ENCODE results near the gene ADRB2.
"Not testable (repeated sequence)": the region's sequence is repeated elsewhere in the genome, so short reads cannot be mapped to it uniquely, and the experiment has no call there.

ADRB2 gene

DNA sequence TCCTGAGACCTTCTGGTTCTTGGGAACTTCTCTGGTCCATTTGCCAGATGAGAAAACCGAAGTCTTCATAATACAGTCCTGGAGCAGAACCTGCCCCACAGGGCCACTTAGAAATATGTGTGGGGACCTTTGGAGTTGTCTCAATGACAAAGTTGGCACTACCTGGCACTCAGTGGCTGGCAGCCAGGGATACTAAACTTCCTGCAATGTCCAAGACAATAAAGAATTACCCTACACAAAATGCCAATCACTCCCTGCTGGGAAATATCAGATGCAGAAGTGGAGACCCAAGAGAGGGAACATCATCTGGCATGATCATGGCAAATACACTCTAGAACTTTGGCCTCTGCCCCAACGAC lies 29.6 kb downstream of the ADRB2 start:
- DNase-seq (ENCODE audit: low read depth in 2 of 2), result no peak

DNA sequence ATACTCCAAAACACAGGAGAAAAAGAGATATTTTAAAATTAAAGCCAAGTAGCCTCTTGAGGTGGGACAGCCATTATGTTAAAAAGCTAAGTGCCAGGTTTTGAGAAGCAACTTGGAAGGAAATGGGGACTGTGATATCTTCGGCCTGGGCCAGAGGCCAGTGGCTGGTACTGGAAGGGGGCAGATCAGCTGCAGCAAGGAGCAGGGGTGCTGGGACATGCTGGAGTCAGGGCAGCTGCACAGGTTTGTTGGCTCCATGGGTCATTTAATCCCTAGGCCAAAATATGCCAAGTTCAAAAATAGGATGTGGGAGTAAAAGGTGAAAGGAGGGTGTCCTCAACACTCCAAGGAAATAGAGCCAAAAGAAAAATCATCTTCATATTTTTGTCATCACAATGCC lies 30.0 kb downstream of the ADRB2 start:
- DNase-seq (ENCODE audit: low read depth in 2 of 2), result no peak

DNA sequence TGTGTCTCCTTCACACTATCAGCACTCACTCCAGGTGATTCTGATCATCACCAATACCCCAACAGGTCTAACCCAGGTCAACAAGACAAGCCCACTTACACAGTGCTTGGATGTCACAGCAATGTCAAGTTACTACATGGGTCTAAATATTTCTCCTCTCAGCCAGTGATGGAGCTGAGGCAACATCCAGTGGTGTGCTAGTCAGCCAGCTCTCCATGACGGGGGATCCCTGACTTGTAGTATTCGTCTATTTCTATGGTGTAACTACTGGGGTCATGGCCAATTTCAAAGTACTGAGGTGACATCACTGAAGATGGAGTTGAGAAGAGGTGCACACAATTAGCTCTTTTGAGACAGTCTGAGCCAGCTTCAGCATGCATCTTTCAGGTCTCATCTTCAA lies 31.1 kb downstream of the ADRB2 start:
- DNase-seq (ENCODE audit: low read depth in 2 of 2), result no peak

DNA sequence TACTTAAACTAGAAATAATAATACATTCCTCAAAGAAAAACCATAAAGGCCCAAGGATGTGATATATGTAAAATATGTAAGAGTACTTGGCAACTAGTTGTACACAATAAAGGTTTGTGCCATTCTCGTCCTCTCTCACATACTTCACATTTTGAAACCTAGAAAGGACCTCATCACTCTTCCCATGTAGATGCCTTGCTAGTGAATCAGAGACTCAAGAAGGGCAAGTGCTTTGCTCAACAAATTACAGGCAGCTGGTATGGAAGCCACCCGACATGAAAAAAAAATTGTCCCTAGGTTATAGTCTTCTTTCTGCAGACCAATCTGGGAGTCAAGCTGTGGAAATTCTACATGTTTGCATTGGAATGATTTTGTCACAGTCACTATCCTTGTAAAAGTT lies 31.7 kb downstream of the ADRB2 start:
- no peak for DNase-seq (ENCODE audit: low read depth in 2 of 2)

DNA sequence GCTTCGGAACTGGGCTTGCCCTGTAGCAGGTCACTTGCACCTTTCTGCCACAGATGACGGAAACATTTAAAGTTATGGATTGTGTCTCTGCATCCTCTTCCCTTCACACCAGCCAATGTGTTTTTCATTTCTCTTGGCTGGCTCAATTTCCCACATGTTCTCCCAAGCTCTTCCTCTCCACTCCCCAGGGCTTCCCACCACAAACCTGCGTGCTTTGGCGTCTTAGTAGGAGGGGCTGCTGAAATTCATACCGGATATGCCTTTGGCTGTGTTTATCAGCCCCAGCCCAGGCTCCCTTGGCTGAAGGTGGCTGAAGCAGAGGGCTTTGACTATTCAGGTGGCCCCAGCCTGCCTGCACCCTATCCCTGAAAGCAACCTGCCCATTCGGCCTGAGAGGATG lies 32.1 kb downstream of the ADRB2 start:
- no peak for DNase-seq (ENCODE audit: low read depth in 2 of 2)

DNA sequence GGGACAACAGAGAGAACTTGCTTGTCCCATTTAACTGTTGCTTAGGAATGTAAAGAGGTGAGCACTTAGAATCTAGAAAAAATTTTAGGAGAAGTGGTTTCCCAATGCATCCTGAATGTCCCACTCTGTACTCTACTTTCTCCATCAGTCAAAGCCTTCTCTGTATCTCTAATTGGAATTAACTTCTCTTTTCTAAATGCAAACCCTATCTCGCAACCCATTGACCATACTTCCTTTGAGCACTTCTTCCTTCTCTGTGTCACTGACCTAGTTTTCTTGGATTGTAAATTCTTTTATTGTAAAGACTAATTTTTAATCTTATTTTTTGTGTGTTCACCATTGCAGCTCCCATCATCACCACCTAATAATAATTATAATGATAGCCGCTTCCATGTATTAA lies 33.3 kb downstream of the ADRB2 start:
- no peak for DNase-seq (ENCODE audit: low read depth in 2 of 2)

DNA sequence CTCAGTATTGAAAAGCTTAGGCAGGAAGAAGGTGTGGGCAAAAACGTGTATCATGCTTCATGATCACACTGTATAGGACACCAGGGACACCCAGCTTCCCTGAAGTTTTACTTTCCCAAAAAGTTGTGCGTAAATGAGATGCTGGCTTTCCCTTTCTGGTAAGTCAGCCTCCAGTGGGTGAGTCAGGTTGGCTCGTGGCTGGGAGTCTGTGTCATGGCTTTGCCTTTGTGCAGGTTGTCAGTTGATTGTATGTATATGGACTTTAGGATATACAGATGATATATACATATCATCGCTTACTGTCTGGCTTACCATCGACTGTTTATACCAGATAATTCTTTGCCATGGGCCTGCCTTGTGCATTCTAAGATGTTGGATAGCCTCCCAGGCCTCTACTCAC lies 34.2 kb downstream of the ADRB2 start:
- DNase-seq (ENCODE audit: low read depth in 2 of 2), result no peak

DNA sequence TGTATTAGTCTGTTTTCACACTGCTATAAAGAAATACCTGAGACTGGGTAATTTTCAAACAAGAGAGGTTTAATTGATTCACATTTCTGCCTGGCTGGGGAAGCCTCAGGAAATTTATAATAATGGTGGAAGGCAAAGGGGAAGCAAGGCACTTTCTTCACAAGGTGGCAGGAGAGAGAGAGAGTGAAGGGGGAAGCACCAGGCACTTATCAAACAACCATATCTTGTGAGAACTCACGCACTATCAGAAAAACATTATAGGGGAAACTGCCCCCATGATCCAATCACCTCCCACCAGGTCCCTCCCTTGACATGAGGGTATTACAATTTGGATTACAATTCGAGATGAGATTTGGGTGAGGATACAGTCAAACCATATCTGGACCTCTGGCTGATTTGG lies 34.7 kb downstream of the ADRB2 start:
- DNase-seq (ENCODE audit: low read depth in 2 of 2), result no peak

DNA sequence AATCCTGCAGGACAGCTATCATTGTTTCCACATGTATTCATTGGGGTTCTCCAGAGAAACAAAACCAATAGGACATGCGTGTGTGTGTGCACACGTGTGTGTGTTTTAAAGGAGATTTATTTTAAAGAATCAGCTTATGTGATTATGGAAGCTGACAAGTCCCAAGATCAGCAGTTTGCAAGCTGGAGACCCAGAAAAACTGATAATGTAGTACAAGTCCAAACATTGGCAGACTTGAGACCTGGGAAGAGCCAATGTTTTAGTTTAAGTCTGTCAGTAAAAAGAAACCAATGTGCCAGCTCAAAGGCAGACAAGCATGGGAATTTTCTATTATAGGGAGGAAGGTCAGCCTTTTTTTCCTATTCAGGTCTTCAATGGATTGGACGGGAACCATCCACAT lies 35.3 kb downstream of the ADRB2 start:
- DNase-seq (ENCODE audit: low read depth in 2 of 2), result no peak

DNA sequence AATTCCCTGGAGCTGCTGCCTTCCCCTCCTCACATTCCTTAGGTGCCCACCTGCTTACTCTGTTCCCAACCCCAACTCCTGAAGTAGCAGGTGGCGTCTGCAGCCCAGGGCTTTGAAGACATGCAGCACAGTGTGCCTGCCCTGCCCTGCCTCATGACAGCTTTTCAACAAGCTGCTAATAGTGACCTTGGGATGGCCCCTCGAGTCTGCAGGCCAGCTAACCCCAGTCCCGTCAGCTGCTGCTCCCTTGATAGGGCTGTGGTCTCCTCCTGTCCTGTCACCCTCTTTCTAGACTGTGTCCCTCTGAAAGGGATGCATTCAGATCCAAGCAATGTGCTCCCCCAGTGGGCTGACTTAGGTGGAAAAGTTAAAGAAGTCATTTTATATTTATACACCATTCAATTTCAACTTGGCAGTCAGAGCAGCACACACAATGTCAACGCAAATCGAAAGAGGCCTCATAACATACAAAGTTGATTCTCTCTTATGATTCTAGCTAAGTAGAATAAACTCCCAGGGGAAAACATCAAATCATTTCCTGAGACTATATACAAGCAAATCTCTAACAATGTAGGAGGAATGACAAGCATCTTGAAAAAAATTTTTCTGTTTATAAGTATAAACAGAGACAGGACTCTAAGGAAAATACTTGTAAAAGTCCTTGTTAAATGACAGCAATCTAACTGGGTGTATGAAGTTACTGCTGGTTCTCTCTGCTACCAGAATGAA lies 37.9 kb downstream of the ADRB2 start:
- no peak for DNase-seq (ENCODE audit: low read depth in 2 of 2)

DNA sequence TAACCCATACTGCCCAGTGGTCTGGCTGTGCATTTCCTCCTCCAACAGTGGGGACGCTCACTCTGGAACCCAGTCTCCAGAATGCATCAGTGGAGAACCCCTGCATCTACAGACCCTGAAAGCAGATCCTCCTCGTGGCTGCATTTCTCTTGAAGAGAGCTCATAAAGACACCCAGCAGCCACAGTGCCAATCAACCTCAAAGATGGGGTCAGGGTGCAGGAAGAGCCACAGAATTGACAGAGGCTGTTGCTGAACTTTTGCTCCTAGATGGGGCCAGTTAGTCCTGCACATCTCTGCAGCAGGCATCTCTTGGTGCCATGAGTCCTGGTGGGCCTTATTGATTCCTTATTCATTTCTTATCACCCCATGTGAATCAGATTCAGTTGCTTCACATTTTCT lies 39.6 kb downstream of the ADRB2 start:
- no peak for DNase-seq (ENCODE audit: low read depth in 2 of 2)

DNA sequence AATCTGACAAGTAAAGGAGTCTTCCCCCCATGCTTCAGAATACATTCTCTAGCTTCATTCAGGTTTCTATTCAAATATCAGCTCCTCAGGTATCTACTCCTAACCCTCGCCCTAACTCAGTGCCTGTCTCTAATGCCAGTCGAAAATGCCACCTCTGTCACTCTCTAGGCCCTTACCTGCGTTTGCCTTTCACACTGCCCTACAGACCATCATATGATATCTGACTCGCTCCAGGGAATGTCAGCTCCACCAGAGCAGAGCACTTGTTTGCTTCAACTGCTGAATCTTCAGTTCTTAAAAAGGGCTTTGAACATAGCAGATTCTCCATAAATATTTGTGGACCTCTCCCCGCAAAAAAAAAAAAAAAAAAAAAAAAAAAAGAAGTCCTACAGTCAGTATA lies 46.7 kb downstream of the ADRB2 start:
- DNase-seq (ENCODE audit: low read depth in 2 of 2), result no peak

DNA sequence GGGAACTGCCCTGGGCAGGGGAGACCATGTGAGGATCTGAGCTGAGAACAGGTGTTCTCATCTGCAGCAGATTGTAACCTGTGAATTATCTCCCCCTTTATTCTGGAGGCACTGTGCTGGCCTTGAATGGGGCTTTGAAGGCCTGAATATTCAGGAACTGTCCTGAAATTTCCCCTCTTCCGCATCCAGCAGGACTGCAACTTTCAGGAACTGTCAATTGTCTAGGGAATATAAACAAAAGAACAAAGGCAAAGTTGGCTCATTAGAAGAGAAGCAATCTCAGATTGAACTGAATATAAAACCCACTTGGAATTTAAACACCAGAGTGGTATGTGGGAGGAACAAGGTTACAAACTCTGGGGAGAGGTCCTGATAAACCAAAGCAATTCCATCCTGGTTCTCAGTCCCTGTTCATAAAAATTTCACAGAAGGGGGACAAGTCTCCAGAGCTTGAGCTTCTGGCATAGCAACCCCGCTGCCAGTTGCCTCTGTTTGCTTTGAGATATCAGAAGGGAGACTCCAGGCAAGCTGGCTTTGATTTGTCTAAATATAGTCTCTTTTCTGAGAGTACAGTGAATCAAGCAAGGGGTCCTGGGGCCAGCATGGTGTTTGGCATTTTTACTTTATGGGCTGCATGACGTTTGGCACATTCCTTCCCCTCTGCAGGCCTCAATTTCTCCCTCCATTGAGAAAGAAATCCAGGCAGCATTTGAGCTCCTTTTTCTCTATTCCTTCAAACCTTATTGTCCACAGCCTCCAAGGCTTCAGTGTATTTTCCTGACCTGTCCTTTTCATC lies 47.5 kb downstream of the ADRB2 start:
- DNase-seq (ENCODE audit: low read depth in 2 of 2), result no peak

DNA sequence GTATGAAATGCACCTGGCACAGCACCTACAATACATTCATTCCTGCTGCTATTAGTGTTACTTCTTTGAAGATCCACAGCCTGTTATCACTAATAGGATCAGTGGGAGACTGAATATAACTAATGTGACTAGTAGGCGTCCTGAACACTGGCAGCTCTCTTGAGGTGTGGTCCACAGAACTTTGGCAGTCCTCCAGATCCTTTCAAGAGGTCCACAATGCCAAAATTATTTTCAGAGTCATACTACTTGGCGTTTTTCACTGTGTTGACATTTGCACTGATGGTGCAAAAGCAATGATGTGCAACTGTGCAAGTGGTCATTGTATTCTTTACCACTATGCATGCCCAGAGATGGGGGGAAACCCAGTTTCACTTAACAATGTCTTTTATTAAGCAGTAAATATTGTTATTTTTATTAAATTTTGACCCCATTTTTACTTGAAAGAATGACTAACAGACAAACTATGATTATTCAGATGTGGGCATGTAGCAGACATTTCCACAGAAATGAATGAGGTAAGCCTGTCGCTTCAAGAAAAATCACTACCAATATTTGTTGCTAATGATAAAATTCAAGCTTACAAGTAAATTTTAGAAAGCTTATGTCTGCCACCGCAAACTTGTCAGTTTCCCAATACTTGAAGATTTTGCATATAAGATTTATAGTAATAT lies 48.9 kb downstream of the ADRB2 start:
- no peak for DNase-seq (ENCODE audit: low read depth in 2 of 2)

DNA sequence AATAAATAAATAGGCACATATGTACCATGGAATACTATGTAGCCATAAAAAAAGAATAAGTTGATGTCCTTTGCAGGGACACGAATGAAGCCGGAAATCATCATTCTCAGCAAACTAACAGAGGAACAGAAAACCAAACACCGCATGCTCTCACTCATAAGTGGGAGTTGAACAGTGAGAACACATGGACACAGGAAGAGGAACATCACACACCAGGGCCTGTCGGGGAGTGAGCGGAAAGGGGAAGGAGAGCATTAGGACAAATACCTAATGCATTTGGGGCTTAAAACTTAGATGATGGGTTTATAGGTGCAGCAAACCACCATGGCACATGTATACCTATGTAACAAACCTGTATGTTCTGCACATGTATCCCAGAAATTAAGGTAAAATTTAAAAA lies 51.0 kb downstream of the ADRB2 start:
- not testable (repeated sequence) for DNase-seq (ENCODE audit: low read depth in 2 of 2)
